Middle frontal gyrus (tissue), 1 donor: Measurements from ENCODE around the gene C8G.

ENCODE experiments used
- DNase-seq: peaks from one replicate; pipeline ENCODE4 v3.0.0-alpha.2; 2015; ENCODE audit warnings: low spot score; ENCODE audit errors: extremely low spot score

Gene C8G

GRCh38 chr9:136953771-136954269 is 8.8 kb downstream of the C8G start:
- no peak for DNase-seq

DNA sequence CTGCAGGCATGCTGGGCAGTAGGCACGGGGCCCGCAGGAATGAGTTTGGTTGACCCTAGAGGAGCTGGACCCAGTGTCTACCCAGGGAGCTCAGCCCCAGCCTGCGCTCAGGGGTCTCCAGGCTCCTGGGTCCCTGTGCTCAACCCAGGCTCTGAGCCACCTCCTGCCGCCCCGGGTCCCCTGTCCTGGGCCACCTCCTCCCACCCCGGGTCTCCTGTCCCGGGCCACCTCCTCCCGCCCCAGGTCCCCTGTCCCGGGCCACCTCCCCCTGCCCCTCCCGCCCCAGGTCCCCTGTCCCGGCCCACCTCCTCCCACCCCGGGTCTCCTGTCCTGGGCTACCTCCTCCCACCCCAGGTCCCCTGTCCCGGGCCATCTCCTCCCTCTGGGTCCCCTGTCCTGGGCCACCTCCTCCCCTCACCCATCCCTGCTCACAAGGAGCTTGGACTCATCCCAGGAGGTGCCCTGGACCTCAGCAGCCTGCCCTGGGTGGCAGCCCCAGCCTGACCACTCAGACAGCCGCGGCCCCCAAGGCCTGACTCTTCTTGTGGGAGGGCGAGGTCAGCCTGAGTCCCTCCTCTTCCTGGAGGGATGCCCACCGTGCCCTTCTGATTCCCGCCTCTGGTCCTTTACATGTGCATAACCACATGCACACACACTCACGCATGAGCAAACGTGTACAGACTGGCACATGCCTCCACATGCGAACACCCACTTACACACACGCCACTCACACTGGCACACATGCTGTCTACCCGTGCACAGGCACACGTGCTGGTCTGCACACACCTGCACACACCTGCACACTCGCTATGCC is 9.4 kb downstream of the C8G start:
- DNase-seq = no peak

- no peak for DNase-seq
Observed at GRCh38 chr9:136955202-136955942, 10.3 kb downstream of the C8G start.

GRCh38 chr9:136955943-136956335 is 10.9 kb downstream of the C8G start:
- DNase-seq = no peak

GRCh38 chr9:136956604-136957003 is 11.6 kb downstream of the C8G start:
- DNase-seq = no peak

GRCh38 chr9:136957461-136957860 is 12.4 kb downstream of the C8G start:
- no peak for DNase-seq

DNA sequence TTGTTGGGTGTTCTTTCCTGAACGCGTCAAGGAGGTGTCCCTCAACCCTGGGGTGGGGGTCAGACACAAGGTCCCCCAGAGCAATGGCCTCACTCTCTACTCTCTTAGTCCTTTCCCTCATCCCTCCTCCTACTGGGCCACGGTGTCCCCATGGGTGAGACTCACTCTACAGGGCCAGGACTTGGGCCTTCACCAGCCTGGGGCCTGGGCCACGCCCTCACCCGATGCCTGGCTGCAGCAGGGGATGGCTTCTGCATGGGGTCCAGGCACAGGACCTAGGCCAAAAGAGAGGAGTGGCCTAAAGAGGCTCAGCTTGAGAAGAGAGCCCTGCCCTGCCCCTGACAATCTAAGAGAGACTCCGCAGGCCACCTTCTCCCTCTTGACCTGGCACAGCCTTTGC is 12.9 kb downstream of the C8G start:
- no peak for DNase-seq

DNA sequence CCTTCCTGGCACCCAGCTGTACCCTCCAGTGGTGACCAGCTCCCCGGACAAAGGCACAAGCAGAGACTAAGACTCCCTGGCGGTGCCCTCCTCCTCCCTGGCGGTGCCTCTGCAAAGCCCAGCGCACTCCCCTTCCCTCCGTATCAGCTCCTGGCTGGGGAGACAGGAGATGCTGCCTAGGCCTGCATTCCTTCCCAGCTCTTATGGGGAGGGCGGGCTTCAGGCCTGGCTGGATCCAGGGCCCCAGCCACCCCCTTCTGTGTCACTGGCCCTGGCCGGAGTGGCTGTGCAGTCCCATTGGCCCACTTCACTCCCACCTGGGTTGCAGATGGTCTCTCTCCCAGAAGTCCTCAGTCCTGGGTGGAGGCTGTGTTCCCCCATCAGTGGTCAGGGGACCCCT is 13.4 kb downstream of the C8G start:
- DNase-seq = no peak

DNA sequence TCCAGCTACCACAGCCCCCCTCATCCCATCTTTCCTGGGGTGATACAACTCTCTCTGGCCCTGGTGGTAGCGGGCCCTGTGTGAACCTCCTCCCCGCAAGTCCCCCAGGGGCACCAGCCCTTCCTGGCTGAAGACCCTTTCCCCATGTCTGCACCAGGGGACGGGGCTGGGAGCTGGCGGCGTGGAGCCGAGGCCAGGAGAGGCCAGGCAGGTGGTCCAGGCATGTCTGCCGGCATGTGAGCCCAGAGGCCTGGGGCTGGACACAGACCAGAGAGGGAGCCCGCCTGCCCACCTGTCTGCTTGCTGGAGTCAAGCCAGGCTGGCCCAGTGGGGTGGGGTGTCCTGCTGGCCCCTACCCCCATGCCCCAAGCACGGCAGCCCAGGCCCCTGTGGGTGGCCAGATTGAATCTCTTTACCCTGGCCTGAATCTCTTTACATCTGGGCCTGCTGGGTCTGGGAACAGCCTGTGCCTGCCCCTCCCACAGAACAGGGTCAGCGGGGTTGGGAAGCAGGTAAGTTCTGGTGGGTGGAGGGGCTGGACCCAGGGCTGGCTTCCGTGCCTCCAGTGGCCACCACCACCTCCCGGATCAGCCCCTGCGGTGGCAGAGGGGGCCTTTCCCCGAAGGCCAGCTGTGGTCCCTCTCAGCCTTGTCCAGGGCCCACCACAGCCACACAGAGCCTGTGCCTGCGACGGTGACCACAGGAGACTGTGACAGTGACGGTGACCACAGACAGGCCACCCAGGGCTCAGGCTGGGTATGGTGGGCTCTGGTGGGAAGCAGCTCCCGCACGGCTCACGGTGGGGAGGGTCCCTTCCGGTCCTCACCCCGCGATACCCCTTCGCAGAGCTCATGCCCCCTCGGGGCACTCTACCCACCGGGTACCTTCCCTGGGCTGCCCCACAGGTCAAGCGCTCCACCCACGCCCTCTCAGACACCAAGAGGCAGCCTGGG is 14.1 kb downstream of the C8G start:
- DNase-seq = no peak

- DNase-seq = no peak
Observed at GRCh38 chr9:136960212-136960937, 15.3 kb downstream of the C8G start.

GRCh38 chr9:136960938-136961275 is 15.9 kb downstream of the C8G start:
- no peak for DNase-seq

DNA sequence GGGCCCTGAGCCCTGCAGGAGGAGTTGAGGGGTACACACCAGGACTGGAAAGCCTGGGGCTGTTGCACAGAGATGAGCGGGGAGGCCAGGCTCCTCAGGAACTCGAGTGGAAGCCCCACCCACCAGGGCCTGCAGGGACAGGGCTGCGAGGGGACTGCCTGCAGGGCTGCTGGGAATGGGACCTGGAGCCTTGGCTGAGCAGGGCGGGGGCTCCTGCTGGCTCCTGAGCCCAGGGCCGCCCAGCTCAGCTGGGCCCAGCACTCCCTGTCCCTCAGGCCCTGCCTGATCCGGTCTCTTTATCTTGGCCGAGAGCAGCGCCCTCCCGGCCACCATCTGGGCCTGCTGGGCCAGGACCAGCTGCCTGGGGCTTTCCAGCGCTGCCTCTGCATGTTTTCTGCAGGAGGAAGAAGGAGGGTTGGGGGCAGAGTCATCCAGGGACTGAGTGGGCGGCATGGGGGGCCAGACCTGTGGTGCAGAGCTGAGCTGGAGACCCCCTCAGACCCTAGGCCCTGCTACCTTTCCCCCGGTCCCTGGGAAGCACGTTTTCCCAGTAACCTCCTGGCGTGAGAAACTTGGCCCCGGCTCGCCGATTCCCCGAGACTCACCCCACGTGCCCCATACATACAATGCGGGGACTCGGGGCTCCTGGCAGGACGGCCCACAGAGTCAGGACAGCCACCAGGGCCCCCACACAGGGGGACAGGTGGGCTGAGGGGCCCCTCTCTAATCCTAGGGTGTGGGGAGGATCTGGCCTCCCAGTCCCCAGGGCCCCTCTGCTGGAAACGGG is 16.4 kb downstream of the C8G start:
- no peak for DNase-seq

DNA sequence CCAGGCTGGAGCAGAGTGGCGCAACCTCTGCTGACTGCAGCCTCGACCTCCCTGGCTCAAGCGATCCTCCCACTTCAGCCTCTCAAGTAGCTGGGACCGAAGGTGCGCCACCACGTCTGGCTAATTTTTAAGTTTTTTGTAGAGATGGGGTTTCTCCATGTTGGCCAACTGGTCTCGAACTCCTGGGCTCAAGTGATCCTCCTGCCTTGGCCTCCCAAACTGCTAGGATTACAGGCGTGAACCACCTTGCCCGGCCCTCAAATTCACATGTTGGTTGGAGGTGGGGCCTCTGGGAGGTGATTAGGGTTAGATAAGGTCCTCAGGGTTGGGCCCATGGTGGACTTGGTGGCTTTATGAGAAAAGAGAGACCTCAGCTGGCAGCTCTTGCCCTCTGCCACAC is 17.1 kb downstream of the C8G start:
- no peak for DNase-seq

DNA sequence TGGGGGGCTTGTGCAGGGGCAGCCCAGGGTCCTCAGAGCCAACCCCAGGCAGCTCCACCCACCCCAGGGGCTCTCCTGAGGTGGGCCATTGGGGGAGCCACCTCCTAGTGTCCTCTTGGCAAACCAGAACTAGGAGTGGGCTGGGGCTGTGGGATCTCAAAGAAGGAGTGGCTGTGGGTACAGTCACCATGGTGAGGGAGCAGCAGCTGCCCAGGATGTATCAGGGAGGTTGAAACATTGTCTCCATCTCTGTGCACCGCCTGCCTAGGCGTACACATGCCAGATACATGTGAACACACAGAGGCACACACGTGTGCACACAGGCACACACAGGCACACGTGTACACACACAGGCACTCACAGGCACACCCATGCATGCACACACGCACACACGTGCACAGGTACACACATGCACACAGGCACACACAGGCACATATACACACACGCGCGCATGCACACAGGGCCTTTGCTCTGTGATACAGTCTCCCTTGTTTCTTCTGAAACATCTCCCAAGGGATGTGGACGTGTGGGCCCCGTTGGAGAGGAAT is 17.7 kb downstream of the C8G start:
- no peak for DNase-seq

DNA sequence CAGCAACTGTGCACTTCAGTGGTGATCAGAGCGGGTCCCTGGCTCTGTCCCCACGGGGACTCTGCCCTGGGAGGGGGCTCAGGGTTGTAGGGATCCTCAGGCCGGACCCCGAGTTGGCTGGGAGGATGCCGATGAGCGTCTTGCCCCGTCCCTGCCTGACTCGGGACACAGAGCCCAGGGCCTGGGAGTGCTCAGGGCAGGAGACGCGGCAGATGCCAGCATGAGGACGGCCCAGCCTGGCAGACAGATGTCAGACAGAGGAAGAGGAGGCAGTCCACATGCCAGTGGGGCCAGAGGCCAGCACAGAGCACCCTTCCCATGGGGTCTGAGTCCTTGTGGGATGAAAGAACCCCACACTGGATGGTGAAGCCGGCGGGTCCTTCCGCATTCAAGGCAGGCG is 18.3 kb downstream of the C8G start:
- no peak for DNase-seq

GRCh38 chr9:136963751-136964150 is 18.7 kb downstream of the C8G start:
- DNase-seq = no peak

- DNase-seq = no peak
Observed at GRCh38 chr9:136964171-136964689, 19.2 kb downstream of the C8G start.

- DNase-seq = no peak
Observed at GRCh38 chr9:136964833-136965422, 19.9 kb downstream of the C8G start.

DNA sequence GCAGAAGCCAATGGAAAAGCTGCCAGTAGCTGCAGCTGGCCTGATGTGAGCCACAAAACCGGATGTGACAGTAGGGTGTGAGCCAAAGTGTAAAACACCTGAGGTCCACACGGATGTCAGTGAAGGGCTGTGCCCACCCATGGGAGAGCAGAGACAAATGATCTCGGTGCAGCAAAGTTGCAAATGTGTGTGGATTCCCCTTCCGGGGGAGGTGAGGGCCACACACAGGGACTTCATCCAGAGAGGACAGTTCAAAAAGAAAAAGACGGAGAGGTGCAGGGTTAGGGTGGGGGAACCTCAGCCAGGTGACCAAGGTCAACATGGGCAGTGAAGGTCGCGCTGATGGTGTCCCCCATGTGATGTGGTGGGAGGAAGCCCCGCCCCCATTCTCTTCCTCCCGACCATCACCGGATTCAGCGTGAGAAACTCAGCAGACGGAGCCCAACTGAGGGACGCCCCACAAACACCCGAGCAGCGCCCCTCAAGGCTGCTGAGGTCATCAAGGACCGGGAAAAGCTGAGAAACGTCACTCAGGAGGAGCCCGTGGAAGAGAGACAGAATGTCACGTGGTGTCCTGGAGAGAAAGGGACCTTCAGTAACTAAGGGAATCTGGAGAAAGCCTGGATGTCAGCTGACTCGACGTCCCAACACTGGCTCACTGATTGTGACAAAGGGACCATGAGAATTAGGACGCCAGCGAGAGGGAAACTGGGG is 20.9 kb downstream of the C8G start:
- DNase-seq = peak; percentile 46
